HG02623 (cell line): ENCODE data around the gene ECE2.

Experiments used
- ATAC-seq: cut with Tn5 transposase; IDR thresholded peaks from one replicate; pipeline ENCODE4 v1.9.1; 2021; ENCODE audit warnings: moderate library complexity; ENCODE audit not compliant: unreplicated experiment

Gene ECE2

GRCh38 chr3:184240384-184241140, 35.3 kb upstream of the ECE2 start:
- no peak for ATAC-seq

DNA sequence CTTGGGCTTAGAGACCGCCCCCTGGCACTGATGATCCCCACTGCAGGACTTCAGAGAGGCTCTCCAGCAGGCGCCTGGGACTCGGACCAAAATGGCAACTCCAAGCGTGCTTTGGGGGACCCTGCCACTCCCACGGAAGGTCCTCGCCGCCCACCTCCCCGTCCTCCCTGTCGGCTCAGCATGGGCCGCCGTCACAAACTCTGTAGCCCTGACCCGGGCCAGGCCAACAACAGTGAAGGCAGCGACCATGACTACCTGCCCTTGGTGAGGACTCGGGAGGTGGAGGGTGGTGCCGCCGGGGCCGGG, 34.7 kb upstream of the ECE2 start:
- no peak for ATAC-seq

DNA sequence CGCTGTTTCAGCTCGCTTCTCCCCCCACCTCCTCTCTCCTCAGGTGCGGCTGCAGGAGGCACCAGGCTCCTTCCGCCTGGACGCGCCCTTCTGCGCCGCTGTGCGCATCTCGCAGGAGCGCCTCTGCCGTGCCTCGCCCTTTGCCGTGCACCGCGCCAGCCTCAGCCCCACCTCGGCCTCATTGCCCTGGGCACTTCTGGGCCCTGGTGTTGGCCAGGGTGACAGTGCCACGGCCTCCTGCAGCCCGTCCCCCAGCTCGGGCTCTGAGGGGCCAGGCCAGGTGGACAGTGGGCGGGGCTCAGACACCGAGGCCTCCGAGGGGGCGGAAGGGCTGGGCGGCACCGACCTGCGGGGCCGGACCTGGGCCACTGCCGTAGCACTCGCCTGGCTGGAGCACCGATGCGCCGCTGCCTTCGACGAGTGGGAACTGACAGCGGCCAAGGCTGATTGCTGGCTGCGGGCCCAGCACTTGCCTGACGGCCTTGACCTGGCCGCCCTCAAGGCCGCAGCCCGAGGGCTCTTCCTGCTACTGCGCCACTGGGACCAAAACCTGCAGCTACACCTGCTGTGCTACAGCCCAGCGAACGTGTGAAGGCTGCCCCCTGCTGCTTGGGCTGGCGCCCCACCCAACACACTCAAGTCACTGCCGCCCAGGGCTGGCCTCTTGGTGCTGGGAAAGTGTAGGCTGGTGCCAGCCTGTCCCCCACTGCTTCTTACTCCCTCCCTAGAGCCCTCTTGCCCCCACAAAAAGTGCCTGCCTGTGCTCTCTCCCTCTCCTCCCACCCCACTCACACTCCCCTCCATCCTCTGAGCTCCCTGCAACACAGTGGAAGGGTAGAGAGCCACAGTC, 34.1 kb upstream of the ECE2 start:
- ATAC-seq: no peak

DNA sequence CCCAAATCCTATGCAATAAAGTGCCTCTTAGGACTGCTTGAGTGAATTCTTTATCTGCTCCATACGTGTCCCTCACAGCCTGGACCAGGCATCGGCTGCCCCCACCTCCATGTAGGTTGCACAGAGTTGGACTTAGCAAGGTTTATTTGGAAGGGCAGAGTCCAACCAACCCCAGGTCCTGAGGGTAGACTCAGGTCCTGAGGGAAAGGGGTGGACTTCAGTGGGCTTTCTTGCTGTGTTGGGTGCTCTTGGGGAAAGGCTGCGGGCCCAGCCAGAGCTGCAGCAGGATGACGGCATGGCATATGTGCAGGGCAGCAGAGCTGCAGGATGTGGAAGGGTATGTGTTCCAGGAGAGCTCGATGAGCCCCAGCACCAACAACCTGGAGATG, 33.5 kb upstream of the ECE2 start:
- ATAC-seq: no peak

DNA sequence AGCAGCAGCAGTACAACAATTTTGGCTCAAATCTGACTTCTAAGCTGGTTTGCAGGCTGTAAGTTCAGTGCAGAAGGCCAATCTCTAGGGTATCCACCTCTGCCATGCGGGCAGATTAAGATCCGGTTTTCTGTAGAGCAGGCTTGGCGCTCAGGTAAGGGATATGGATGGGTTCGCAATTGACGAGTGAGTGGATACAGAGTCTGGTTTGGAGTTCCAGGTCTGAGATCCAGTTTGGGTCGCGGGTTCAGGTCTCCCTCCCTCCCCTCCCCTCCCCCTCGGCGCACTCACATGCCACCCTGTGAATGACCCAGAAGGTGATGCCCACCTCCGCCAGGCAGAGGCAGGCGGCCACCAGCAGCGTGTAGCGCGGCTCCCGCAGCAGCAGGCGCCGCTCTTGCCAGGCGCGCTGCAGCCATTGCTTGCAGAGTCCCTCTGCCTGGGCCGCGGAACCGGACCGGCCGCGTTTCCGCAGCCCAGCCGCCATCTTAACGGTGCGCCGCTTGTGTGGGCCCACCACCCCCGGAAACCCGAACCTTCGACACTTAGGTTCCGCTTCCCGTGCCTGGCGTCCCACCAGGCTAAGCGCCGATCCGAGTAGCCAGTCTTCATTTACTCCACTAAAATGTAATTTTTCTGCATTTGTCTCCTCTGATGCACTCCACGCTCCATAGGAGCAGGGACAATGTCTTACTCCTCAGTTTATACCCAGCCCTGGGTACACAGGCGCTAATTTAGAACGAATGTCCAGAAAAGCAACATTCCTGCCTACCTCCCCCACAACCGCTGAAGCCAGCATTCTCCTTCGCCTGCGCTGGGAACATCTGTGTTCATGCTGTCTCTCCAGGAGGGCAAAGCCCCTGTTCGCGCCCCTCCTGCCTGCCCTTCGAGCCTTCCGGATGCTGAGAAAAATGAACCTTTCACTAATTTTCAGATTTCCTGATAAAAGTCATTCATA, 27.1 kb upstream of the ECE2 start, which contains the start of gene ALG3:
TSS of gene ALG3 (minus strand) at position 509 of the 958 bp plus-strand sequence. CDS start at position 487, 22 bp downstream.
- peak; percentile 42 for ATAC-seq

- peak; percentile 86 for ATAC-seq
Measured at GRCh38 chr3:184249412-184250166, 26.2 kb upstream of the ECE2 start, which contains the start of gene EEF1AKMT4. Gene EEF1AKMT4 (plus strand): TSS chr3:184249672. CDS start chr3:184249695, 23 bp downstream.

GRCh38 chr3:184250167-184250828, 25.5 kb upstream of the ECE2 start:
- peak; percentile 67 for ATAC-seq

- no peak for ATAC-seq
Measured at GRCh38 chr3:184255291-184256039, 20.4 kb upstream of the ECE2 start.

- no peak for ATAC-seq
Measured at GRCh38 chr3:184257083-184257915, 18.5 kb upstream of the ECE2 start.

- no peak for ATAC-seq
Measured at GRCh38 chr3:184258926-184259325, 16.9 kb upstream of the ECE2 start.

- no peak for ATAC-seq
Measured at GRCh38 chr3:184259396-184259877, 16.4 kb upstream of the ECE2 start.

- no peak for ATAC-seq
Measured at GRCh38 chr3:184259878-184260723, 15.7 kb upstream of the ECE2 start.

- no peak for ATAC-seq
Measured at GRCh38 chr3:184260724-184261269, 15.0 kb upstream of the ECE2 start.

GRCh38 chr3:184261270-184261853, 14.5 kb upstream of the ECE2 start, which contains the start of gene CAMK2N2:
Gene CAMK2N2 (minus strand): TSS chr3:184261553. CDS start chr3:184261285, 268 bp downstream.
- peak; percentile 48 for ATAC-seq

DNA sequence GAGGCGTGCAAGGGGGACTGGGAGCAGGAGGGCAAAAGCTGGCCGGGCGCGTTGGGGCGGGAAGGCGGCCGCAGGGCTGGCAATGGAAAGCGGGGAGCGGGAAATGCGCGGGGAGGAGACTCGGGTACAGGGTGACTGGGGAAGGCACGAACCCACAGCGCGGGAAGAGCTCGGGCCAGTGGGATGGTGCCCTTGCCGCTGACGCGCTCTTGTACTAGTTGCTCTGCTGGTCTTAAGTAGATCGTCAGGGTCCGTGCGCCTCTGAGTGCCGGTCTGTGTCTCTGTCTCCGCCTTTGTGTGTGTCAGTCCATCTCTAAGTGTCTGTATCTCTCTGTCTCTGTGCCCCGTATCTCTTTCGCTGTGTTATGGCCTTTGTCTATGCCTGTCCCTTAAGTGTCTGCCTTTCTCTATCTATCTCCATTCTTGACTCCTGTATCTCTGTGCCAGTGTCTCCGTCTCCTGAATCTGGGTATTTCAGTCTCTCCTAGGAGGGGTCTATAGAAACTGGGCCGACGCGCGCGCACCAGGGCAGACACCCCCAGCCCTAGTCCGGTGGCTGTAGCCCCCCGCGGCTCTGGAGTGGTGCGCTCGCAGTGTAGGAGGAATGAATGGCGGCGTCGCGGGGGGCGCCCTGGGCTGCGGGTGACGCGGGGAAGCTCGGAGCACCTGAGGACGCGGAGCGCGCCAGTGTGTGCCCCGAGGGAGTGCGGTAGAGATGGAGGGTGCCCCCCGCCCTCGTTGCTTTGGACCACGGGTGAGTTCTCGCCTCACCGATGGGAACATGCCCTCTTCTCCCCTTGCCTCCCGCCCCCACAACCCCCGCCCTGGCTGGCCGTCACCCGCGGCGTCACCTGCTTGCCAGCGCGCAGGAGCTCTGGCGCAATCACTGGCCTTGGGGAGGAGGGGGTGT, 13.7 kb upstream of the ECE2 start:
- no peak for ATAC-seq
